ENCODE results near the gene ZNF417.
"Not testable (repeated sequence)": the region's sequence is repeated elsewhere in the genome, so short reads cannot be mapped to it uniquely, and the experiment has no call there.

GRCh38 chr19:57890706-57891105 lies 25.7 kb downstream of the ZNF417 start:
- TF ChIP-seq KDM4A (IDR thresholded peaks at IDR 0.05; ENCODE audit: low read depth, low read length, severe bottlenecking); CTCF (IDR thresholded peaks at IDR 0.05; ENCODE audit: control extremely low read depth in 1 of 3, insufficient read depth in 1 of 3, low read depth in 1 of 3, low read length in 3 of 3); EZH2 (IDR thresholded peaks at IDR 0.05; ENCODE audit: low read depth, low read length, severe bottlenecking); CREB1 (IDR thresholded peaks at IDR 0.05); RFX5 (IDR thresholded peaks at IDR 0.05; ENCODE audit: borderline replicate concordance, low read depth, low read length); SRF (IDR thresholded peaks at IDR 0.05; ENCODE audit: low read depth, low read length); KDM1A (IDR thresholded peaks at IDR 0.05; ENCODE audit: borderline replicate concordance, low read length); CBX8 (IDR thresholded peaks at IDR 0.05; ENCODE audit: borderline replicate concordance, low read depth, low read length); ASH2L (IDR thresholded peaks at IDR 0.05; ENCODE audit: low read length): not testable (repeated sequence)
- TF ChIP-seq, protein P1, sequence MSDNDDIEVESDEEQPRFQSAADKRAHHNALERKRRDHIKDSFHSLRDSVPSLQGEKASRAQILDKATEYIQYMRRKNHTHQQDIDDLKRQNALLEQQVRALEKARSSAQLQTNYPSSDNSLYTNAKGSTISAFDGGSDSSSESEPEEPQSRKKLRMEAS (IDR thresholded peaks at IDR 0.05), result not testable (repeated sequence)
